ENCODE results near the gene TRPM6.

TRPM6 gene

DNA sequence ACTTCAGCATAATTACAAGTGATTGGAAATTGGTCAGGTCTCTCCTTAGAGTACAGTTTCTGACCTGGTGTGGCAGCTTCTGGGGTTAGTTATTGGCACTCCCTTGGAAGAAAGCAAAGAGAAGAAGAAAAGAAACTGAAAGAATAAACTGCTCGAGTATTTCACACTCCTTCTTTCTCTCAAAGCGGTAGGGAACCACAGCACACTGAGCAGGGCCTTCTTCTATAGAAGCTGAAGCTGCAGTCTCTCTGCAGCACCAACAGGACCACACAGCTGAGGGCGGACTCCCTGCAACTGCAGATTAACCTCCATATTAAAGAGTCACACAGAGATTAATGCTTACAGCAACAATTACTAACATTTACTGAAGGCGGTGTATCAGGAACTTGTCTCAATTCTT is 152.0 kb downstream of the TRPM6 start:
- Mint-ChIP-seq H3K9me3 (no peaks in the 10 kb centered on the region), H3K27ac (peak overlapping the region; percentile 28), H3K4me3 (peak overlapping the region; percentile 38)

DNA sequence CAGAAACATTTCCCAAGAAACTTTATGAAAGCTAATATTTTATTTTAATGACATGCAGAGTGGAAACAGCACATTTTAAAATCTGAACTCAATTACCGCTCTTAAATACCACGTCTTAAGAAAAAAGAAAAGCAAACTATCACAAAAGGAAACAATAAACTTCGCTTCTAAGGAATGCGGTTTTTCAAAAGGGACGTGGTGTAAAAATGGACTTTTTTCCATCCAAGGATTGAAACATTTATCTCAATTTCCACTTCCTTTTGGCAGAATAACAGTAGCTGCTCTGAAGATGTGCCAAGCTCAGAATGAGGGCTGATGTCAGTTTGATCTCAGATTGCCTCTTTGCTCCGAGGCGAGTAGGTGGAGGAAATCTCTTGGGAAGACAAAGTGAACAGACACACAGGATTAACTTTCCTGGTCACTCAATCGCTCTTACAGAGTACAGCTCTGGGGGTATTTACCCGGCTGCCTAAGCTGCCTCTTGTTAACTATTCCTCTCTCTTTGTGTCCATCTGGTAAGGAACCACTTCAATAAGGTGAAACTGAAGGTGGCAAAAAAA is 158.5 kb downstream of the TRPM6 start:
- H3K36me3 Mint-ChIP-seq (ENCODE audit: low read depth): no peaks in the 10 kb centered on the region
- H3K27me3 Mint-ChIP-seq (ENCODE audit: low read depth): peaks cover 7% of the 10 kb centered on the region
- H3K27ac Mint-ChIP-seq: no peak overlapping the region
- no peak overlapping the region for H3K4me3 Mint-ChIP-seq
- H3K4me1 Mint-ChIP-seq (ENCODE audit: low read depth): no peaks in the 10 kb centered on the region
- no peaks in the 10 kb centered on the region for H3K9me3 Mint-ChIP-seq

More for the DNA sequence above, 152.0 kb downstream of the TRPM6 start:
- H3K36me3 Mint-ChIP-seq (ENCODE audit: low read depth): no peaks in the 10 kb centered on the region
- H3K27me3 Mint-ChIP-seq (ENCODE audit: low read depth): peaks cover 16% of the 10 kb centered on the region
- peaks cover 5% of the 10 kb centered on the region for H3K4me1 Mint-ChIP-seq (ENCODE audit: low read depth)

DNA sequence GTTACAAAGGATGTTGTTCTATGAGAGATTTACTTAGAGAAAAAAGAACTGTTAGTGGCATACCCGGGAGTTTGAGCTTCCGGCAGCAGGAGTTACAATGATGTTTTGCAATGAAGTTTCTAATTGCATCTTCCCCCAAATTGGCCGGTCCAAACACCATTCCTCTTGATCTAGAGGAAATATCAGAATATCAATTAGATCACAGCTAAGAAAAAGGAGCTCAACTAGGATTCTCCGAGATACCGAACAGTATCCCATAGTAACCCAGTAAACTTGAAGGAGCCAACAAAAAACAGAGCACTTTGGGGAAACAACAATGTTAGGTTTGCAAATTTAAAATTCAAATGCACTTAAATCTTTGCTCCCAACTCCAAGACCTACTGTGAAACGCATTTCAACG is 159.5 kb downstream of the TRPM6 start:
- peaks cover 7% of the 10 kb centered on the region for H3K27me3 Mint-ChIP-seq (ENCODE audit: low read depth)
- H3K36me3 Mint-ChIP-seq (ENCODE audit: low read depth): no peaks in the 10 kb centered on the region
- no peak overlapping the region for H3K27ac Mint-ChIP-seq
- H3K4me1 Mint-ChIP-seq (ENCODE audit: low read depth): no peaks in the 10 kb centered on the region
- no peak overlapping the region for H3K4me3 Mint-ChIP-seq
- H3K9me3 Mint-ChIP-seq: no peaks in the 10 kb centered on the region

DNA sequence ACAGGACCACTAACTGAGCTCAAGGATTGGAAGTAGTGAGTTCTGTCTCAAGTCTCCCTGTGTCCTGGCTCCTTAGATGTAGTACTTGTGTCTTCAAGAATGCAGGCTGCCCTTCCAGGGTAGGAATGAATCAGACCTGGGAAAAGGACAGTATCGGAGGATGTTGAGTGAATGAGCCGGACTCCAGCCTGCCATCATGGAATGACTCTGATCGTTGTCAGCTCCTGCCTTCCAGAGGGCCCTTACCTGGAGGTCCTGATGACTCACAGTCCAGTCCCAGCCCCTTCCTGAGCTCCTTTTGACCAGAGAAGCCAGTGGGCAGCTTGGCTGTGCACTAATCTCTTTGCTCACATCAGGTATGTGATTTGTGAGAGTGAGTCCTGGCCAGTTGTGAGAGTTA is 161.1 kb downstream of the TRPM6 start:
- H3K4me1 Mint-ChIP-seq (ENCODE audit: low read depth): no peaks in the 10 kb centered on the region
- no peak overlapping the region for H3K4me3 Mint-ChIP-seq
- no peaks in the 10 kb centered on the region for H3K9me3 Mint-ChIP-seq
- peaks cover 7% of the 10 kb centered on the region for H3K27me3 Mint-ChIP-seq (ENCODE audit: low read depth)
- no peaks in the 10 kb centered on the region for H3K36me3 Mint-ChIP-seq (ENCODE audit: low read depth)
- H3K27ac Mint-ChIP-seq: no peak overlapping the region

DNA sequence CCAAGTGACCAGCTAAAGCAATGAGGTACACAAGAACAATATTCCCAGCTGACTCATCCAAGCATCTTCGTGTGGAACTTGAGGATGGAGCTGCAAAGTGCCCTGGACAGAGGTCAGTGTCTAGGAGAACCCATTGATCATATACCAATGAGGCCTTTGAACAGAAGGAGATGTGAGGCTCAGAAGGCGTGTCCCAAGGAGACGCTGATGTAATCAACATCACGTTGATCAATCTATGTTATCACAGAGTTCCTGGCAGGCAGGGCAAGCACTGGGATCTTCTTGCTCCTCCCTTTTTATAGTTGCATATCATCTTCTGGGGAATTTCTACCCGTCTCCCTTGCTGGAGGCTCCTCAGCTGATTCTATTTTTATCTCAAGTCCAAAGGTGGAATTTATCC is 163.4 kb downstream of the TRPM6 start:
- H3K4me1 Mint-ChIP-seq (ENCODE audit: low read depth): no peaks in the 10 kb centered on the region
- no peaks in the 10 kb centered on the region for H3K9me3 Mint-ChIP-seq
- no peaks in the 10 kb centered on the region for H3K36me3 Mint-ChIP-seq (ENCODE audit: low read depth)
- H3K27me3 Mint-ChIP-seq (ENCODE audit: low read depth): peaks cover 4% of the 10 kb centered on the region
- no peak overlapping the region for H3K27ac Mint-ChIP-seq
- H3K4me3 Mint-ChIP-seq: no peak overlapping the region

DNA sequence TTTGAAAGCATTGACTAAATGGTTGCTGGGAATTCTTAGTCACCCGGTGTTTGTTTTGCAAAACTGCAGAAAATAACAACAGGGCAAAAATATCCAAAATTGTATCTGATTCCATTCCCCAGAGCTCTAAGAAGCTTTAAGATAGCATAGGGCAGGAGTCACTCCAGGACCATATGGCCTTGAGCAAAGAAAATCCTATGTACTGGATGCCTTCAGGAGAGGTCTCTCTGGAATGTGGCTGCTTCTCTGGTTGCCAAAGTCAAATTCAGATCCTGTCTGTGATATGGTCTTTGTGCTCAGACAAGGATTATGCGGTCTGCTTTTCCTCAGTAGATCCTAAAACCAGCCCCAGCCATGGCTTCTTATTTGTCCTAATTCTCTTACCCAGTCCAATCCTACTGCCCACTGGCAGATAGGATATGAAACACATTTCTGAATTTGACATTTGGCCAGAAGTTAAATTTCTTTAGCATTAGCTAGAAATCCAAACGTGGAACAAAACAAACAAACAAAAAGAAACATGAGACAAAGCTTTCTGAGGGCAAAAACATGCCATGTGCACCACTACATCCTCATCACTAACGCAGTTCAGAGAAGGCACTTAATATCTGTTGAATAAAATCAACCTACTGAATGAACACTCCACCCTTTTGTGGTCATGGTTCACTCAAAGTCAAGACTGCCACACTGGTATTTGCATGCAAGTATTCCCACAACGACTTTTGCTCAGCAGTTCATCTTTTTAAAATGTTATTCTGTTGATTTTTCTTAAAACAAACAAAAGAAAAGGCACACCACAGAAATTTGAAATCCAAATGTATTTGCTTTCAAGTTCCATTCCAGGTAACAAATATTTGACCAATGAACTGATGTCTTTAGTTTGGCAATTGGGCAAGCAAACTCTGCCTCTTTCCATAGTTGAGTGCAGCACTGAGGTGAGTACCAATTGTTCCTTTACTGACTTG is 165.7 kb downstream of the TRPM6 start:
- peaks cover 4% of the 10 kb centered on the region for H3K27me3 Mint-ChIP-seq (ENCODE audit: low read depth)

DNA sequence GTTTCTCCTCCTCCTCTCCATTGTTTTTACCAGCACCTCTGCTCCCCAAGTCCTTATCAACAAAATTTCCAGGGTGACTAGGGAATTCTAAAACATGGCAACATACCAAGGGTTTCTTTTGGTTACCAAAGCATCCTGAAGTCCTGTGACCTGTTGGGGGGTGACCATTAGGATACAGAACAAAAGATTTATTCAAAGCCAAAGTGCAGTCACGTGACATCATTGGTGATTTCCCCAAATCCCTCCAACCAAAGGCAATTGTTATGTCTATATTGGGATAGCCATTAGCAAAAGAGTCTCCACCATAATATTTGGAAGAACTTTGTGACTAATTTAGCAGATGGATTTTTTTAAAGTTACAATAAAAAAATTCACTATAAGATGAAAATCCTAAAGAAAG is 168.4 kb downstream of the TRPM6 start:
- Mint-ChIP-seq H3K9me3 (no peaks in the 10 kb centered on the region), H3K27ac (no peak overlapping the region), H3K4me1 (ENCODE audit: low read depth) (no peaks in the 10 kb centered on the region), H3K36me3 (ENCODE audit: low read depth) (no peaks in the 10 kb centered on the region), H3K4me3 (no peak overlapping the region), H3K27me3 (ENCODE audit: low read depth) (peaks cover 4% of the 10 kb centered on the region)

More for the DNA sequence above, 165.7 kb downstream of the TRPM6 start:
- H3K36me3 Mint-ChIP-seq (ENCODE audit: low read depth): no peaks in the 10 kb centered on the region
- no peak overlapping the region for H3K4me3 Mint-ChIP-seq
- no peaks in the 10 kb centered on the region for H3K4me1 Mint-ChIP-seq (ENCODE audit: low read depth)
- no peaks in the 10 kb centered on the region for H3K9me3 Mint-ChIP-seq
- H3K27ac Mint-ChIP-seq: no peak overlapping the region

DNA sequence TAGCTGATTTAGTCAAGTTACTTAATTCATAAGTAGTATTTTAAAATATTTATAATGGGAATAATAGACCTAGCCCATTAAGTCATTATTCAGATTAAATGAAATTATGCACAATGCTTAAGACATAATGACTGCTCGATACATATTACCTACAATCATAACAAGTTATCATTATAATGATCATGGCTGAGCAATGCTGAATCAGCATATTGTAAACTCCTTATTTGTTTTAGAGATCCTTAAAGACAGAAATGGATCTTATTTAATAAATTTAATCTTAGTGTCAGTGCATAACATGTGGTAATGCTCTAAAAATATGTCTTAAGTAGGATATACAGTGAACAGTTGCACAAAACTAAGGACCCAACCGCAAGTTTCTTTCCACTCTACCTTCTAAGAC is 169.0 kb downstream of the TRPM6 start:
- no peak overlapping the region for H3K27ac Mint-ChIP-seq
- no peak overlapping the region for H3K4me3 Mint-ChIP-seq
- no peaks in the 10 kb centered on the region for H3K36me3 Mint-ChIP-seq (ENCODE audit: low read depth)
- no peaks in the 10 kb centered on the region for H3K9me3 Mint-ChIP-seq
- no peaks in the 10 kb centered on the region for H3K4me1 Mint-ChIP-seq (ENCODE audit: low read depth)
- peaks cover 4% of the 10 kb centered on the region for H3K27me3 Mint-ChIP-seq (ENCODE audit: low read depth)

DNA sequence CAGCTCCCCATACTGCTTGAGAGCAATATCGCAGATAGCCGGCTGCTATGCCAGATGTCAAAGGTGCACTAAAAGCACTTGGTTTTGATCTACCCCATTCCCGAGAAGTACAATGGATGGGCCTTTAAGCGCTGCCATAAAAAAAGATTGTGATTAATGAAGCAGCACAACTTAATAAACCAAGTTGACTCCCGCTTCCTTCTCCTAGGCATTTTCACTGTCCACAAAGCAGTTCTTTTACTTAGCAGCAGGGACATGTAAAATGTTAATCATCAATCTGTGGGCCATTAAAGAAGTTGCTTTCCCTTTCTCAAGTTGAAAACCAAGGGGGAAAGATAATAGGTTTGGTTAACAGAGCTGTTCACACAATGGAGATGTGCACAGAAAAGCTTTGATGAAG is 176.4 kb downstream of the TRPM6 start:
- Mint-ChIP-seq H3K4me1 (ENCODE audit: low read depth) (no peaks in the 10 kb centered on the region), H3K4me3 (no peak overlapping the region), H3K27ac (no peak overlapping the region), H3K27me3 (ENCODE audit: low read depth) (no peaks in the 10 kb centered on the region), H3K9me3 (no peaks in the 10 kb centered on the region), H3K36me3 (ENCODE audit: low read depth) (no peaks in the 10 kb centered on the region)

DNA sequence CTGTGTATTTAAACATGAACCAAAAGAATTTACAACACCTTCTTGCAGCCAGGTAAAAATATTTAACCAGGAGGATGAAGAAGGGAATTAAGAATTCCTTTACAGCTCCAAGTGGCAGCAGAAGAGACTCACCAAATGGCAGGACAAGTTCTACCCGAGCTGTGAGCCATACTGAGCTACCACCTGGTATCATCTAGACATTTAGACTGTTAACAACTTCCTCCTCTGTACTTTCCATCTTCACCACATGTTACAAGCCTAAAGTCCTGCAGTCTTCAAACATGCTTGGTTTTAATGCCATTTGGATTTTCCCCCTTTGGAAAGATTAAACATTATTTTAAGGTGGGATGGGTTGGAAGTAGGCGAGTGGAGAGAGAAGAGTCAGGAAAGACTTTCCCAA is 190.2 kb downstream of the TRPM6 start:
- Mint-ChIP-seq H3K27me3 (ENCODE audit: low read depth) (peaks cover under 1% of the 10 kb centered on the region), H3K4me3 (no peak overlapping the region), H3K36me3 (ENCODE audit: low read depth) (no peaks in the 10 kb centered on the region), H3K27ac (no peak overlapping the region), H3K4me1 (ENCODE audit: low read depth) (no peaks in the 10 kb centered on the region), H3K9me3 (no peaks in the 10 kb centered on the region)

DNA sequence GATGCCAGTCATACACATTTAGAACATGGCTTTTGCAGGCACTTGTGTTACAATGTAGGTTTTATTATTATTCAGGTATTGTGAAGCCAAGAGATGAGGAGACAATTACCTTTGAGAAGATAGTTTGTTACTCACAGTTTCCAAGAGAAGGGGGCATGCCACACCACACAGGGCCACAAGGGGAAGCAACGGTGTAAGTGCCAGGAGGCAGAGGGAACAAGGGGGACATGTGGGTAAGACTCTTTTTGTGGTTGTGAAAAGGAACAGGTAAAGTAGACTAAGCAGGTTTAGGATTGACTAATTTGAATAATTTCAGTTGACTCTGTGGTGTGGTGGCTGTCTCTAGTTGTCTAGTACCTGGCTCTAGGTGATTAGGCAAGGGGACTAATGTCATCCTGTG is 191.2 kb downstream of the TRPM6 start:
- no peaks in the 10 kb centered on the region for H3K4me1 Mint-ChIP-seq (ENCODE audit: low read depth)
- no peaks in the 10 kb centered on the region for H3K9me3 Mint-ChIP-seq
- no peak overlapping the region for H3K4me3 Mint-ChIP-seq
- H3K36me3 Mint-ChIP-seq (ENCODE audit: low read depth): no peaks in the 10 kb centered on the region
- no peak overlapping the region for H3K27ac Mint-ChIP-seq
- H3K27me3 Mint-ChIP-seq (ENCODE audit: low read depth): no peaks in the 10 kb centered on the region

DNA sequence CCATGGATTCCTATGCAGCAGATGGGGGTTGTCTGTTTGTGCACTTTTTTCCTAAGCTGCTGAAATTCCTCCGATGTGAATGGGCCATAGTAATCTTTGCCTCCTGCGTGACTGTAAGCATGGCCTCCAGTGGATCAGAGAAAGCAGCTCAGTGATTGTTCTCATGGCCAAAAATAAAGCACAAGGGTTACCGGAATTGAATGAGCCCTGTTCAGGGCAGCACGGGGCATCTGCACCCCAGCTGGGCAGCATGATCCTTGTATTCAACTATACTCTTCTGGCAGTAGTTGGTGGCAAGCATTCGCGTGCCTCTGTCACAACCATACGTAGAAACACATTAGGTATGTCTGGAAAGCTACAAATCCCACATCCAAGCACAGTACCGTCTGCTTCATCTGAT is 196.7 kb downstream of the TRPM6 start:
- H3K27me3 Mint-ChIP-seq (ENCODE audit: low read depth): no peaks in the 10 kb centered on the region
- no peak overlapping the region for H3K4me3 Mint-ChIP-seq
- no peaks in the 10 kb centered on the region for H3K9me3 Mint-ChIP-seq
- no peaks in the 10 kb centered on the region for H3K4me1 Mint-ChIP-seq (ENCODE audit: low read depth)
- H3K36me3 Mint-ChIP-seq (ENCODE audit: low read depth): no peaks in the 10 kb centered on the region
- no peak overlapping the region for H3K27ac Mint-ChIP-seq

DNA sequence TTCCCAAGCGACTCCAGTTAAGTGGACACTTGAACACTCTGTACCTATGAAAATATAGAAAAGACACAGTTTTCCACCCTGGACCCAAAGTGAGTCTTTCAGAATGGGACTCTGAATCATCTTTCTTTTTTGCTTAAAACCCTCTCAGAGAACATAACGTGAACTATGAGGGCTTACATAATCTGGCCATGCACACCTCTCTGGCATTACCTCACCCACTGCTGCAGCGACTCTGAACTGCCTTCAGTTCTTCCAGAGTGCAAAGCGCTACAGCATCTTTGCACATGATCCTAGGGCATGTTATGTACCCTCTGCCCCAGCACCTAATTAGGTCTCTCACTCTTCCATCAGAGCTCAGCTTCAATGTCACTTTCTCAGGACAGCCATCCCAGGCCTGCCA is 204.4 kb downstream of the TRPM6 start:
- Mint-ChIP-seq H3K27ac (no peak overlapping the region), H3K4me3 (no peak overlapping the region), H3K9me3 (no peaks in the 10 kb centered on the region), H3K36me3 (ENCODE audit: low read depth) (no peaks in the 10 kb centered on the region), H3K4me1 (ENCODE audit: low read depth) (no peaks in the 10 kb centered on the region), H3K27me3 (ENCODE audit: low read depth) (no peaks in the 10 kb centered on the region)

DNA sequence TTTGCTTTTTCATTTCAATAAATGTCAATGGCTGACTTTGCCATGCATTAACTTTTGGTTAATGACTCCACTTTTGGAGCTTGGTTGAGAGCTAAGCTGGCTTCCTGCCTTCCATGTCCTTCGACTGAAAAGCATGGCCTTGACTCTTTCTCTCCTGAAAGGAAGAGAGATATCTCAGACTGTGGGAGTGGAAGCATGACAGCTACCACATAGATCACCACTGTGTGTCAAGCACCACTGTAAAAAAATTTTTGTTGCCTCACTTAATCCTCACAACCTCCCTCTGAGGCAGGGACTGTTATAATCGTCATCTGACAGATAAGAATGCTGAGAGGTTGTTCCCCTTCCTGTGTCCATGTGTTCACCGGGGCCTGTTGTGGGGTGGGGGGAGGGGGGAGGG is 205.8 kb downstream of the TRPM6 start:
- Mint-ChIP-seq H3K27me3 (ENCODE audit: low read depth) (no peaks in the 10 kb centered on the region), H3K9me3 (no peaks in the 10 kb centered on the region), H3K4me1 (ENCODE audit: low read depth) (no peaks in the 10 kb centered on the region), H3K27ac (no peak overlapping the region), H3K36me3 (ENCODE audit: low read depth) (no peaks in the 10 kb centered on the region), H3K4me3 (no peak overlapping the region)

DNA sequence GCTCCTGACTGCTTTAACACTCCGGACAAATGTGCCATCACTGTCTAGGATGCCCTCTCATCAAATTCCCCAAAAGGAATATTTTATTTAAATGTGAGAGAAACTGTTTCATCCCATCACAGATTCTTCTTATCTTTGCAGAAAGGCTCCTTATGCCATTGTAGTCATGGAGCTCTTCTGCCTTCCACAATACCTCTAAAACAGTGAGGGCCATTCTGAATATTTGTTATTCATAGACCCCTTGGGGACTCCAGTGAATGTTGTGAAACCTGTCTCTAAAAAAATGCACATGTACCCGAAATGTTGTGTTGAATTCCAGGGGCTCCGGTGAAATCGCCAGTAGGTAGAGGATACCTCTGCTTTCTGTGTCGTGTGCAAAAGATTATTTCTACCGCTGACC is 213.6 kb downstream of the TRPM6 start:
- no peaks in the 10 kb centered on the region for H3K4me1 Mint-ChIP-seq (ENCODE audit: low read depth)
- no peak overlapping the region for H3K27ac Mint-ChIP-seq
- no peaks in the 10 kb centered on the region for H3K27me3 Mint-ChIP-seq (ENCODE audit: low read depth)
- H3K36me3 Mint-ChIP-seq (ENCODE audit: low read depth): no peaks in the 10 kb centered on the region
- H3K9me3 Mint-ChIP-seq: no peaks in the 10 kb centered on the region
- no peak overlapping the region for H3K4me3 Mint-ChIP-seq
